8988T (cell line): ENCODE results near the gene IGF1.

Experiments
- DNase-seq: peaks from one replicate; pipeline ENCODE4 v3.0.0; 2011

IGF1 gene

DNA sequence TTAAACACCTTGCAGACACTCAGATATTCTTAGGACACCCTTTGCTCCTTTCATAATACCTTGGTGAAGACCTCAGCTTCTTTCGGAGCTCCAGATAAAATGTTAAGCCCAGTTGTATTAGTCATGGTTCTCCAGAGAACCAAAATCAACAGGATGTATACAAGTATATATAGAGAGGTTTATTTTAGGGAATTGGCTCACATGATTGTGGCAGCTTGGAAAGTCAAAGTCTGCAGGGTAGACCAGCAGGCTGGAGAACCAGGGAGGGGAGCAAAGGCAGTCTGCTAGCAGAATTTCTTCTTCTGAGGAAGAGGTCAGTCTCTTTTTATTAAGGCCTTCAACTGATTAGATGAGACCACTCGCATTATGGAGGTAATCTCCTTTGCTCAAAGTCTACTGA, 6.9 kb upstream of the IGF1 start:
- no peak for DNase-seq

- no peak for DNase-seq
Observed at GRCh38 chr12:102486153-102486552, 5.8 kb upstream of the IGF1 start.

DNA sequence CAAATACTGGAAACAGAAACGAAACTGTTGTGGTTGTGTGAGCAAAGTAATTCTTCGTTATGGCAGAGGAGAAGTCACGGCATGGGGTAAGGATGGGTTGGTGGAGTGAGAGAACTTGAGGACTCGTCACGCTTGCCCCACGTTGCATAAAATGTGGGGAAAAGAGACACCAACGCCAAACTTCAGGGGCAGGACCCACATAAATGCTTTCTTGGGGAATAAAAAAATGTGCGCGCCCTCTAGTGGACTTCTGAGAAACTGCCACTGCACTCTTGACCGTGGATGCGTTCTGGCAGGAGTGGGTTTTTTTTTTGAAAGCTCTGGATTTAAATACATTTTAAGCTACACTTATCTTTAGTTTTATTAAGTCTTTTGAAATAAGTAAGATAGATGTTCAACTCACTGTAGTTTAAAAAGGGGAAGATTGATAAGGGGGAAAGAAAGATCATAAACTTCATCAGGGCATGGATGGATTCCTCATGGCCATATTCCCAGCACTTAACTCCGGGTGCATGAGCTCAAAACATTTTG, 4.1 kb upstream of the IGF1 start:
- peak; percentile 11 for DNase-seq

DNA sequence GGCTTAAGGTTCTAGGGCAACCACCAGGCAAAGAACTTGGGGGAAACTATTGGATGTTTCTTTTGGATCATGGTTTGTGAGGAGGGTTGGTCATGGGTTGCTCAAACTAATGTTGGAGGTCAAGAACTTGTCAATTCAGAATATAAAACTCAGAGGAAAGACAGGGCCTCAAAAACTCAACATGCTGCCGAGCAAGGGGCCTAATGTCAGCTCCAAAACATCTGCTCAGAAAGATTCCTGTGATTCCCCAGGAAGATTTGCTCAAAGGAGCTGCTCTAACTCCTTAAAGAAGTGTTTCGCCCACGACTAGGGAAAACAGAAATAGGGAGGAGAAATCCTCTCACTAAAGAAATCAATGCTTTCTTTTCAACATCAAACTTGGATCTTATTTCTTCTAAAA, 3.7 kb upstream of the IGF1 start:
- no peak for DNase-seq

GRCh38 chr12:102483466-102483865, 3.1 kb upstream of the IGF1 start:
- DNase-seq: no peak

DNA sequence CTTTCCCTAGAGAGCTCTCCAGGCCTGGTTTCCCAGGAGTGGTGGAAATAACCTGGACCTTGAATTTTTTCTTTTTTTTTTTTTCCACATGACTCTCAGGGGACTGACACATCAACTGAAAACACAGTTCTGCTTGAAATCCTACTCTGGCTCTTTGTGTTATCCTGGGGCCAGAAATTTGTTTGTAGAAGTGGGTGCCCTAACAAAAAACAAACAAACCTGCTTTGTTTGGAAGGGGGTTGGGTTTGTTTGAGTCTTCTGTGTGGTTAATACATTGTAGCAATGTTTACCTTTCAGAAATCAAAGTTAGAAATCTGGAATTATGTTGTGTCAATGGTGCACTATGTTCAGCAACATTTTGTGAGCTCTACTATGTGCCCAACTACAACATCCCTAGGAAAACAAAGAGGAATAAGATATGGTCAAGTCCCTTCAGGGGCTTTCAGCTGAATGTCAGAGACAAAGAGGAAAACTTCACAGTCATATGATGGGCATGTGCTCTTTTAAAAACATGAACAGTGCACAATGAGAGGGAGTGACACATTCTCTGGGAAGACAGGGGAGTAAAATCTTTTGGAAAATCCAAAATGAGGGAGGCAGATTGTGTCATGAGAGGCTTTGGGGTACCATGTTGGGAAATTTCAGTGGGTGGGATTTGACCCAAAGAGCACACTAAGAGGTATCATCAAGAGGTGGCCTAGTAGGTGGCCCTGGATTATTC, 1.5 kb upstream of the IGF1 start:
- no peak for DNase-seq

- no peak for DNase-seq
Observed at GRCh38 chr12:102479939-102480338, 424 bp downstream of the IGF1 start.

- DNase-seq: no peak
Observed at GRCh38 chr12:102479099-102479885, 1.1 kb downstream of the IGF1 start.

DNA sequence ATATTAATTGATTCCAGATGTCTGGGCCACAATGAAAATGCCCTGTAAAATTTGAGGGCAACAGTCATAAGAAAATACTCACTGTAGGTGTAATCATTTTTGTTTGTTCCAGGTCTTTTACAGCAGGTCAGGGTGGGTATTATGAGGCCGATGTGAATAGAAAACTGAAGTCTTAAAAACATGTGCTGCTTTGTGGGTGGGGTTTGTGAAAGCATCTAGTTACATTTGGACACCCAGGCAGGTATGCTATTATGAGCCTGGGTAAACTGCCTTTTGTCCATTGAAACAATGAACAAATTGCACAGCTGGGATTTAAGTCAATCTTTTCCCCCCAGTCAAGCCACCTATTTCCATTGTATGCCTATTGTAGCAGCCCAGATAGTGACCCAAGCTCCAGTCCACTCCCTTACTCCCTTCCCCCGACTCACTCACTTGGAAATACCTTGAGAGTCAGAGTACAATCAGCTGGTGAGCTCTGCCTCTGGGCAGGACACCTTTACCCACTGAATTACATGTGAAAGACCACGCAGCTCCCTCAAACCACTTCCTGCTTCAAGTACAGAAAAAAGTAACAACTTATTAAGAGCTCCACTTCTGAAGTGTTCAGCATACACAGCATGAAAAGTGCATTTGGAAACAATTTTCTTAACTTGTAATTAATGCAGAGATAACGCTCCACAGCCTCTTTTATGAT, 1.8 kb downstream of the IGF1 start:
- no peak for DNase-seq

DNA sequence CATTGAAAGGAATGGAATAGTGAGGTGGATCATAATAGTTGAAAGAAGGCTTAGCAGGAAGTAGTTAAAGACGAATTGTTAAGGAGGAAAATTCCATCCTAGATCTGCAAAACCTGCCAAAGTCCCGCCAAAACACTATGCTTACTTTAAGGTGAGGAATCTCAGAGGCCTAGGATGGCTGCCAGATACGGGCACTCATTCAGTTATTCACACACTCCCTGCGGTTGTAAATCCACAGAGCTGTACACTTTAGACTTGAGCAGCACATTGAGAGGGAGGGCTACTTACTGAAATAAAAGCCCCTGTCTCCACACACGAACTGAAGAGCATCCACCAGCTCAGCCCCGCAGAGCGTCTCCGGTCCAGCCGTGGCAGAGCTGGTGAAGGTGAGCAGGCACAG, 5.0 kb downstream of the IGF1 start:
- no peak for DNase-seq

DNA sequence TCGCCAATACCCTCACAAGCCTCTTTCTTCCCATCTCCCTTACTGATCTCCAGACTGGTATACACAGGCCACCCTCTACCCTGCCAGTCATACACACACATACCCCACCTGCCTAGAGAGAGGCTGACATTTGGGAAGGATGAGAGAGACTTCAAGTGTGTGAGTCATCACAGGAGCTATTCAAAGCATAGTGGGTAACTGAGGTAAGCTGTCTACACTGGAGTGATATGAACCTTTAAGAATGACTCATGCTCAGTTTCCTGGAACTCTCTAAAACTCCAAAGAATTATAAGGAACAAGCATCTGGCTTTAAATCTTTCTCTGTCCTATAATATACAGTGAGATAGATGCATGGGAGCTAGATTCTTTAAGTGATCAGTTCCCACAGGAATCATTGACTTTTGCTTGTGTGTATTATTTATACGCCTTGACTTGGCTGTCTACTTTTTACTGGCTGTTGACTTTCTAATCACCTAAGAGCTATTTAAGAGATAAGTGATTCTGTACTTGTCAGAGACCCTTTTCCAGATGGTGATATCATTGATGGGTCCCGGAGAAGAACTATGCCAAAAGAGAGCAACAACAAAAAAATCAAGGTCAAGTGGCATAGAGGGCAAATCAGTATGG, 5.8 kb downstream of the IGF1 start:
- no peak for DNase-seq

GRCh38 chr12:102472496-102472895, 7.9 kb downstream of the IGF1 start:
- no peak for DNase-seq

- no peak for DNase-seq
Observed at GRCh38 chr12:102471556-102471955, 8.8 kb downstream of the IGF1 start.

GRCh38 chr12:102470945-102471344, 9.4 kb downstream of the IGF1 start:
- DNase-seq: no peak

DNA sequence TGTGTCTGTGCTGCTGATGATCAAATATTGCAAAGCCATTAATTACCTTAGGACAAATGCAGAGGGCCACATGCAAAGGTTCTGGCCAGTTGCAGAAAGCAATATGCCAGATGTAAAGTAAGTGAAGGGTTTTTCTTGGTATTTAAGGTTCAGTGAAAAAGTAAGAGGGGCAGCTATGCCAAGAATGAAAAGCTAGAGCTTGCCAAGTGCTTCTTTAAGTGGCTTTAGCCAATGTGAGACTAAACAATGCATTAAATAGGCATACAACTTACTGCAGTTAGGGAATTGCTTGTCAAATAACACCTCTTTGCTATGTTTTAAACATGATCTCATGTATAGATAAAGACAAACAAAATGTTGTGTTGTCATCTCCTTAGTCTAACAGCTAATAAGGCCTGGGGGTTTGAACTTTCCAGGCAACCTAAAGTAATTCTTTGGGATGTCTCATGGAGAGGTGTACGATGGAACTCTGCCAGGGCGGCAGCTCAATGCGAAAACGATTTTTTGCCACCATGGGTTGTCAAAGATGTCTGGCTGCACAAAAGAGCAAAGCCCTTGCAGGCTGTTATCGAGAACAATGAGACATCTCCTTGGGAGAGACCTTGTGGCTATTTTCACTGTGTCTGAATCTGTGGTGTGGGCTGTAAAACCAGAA, 12.0 kb downstream of the IGF1 start:
- DNase-seq: no peak

DNA sequence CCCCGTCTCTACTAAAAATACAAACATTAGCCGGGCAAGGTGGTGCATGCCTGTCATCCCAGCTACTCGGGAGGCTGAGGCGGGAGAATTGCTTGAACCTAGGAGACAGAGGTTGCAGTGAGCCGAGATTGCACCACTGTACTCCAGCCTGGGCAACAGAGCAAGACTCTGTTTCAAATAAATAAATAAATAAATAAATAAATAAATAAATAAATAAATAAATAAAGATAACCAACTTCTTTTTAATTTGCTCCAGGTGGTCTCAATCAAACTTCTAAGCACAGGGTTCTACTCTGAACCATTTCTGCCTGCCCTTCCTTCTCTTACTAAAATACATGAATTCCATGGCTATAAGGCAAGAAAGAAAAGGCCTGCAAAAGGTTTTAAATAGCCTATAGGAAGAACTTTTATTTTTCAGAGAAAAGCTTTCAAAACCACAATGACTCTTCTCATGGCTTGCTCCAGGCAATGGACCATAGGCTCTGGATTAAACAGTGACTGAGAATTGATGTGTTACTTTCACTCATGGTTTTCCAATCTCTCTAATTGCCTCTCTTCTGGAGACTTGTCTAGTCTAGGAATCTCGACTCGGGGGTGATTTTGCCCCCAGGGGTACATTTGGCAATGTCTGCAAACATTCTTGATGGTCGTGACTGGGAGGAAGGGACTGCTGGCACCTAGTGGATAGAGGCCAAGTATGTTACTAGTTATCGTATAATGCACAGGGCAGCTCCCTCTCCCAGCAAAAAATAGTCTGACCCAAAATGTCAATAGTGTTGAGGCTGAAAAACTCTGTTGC, 14.4 kb downstream of the IGF1 start:
- no peak for DNase-seq

- DNase-seq: no peak
Observed at GRCh38 chr12:102463659-102464249, 16.6 kb downstream of the IGF1 start.

GRCh38 chr12:102462795-102463465, 17.4 kb downstream of the IGF1 start:
- DNase-seq: no peak

GRCh38 chr12:102462386-102462785, 18.0 kb downstream of the IGF1 start:
- no peak for DNase-seq

- no peak for DNase-seq
Observed at GRCh38 chr12:102461501-102461900, 18.9 kb downstream of the IGF1 start.

DNA sequence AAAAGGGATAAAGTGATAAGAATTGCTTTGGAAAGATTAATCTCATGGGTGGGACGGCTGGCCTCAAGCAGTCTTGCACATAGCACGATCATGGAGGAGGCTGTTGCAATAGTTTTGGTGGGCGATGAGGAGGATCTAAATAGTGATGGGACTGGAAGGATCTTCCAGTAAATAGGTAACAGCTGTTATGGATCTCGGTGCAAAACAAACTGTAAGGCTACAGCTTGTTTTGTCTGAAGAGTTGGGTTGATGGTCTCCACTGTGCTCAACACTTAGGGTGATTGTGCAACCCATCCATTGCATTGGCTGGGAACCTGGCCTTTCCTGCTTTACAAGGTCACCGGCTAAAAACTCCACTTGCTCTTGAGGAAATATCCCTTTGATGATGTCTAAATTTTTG, 21.0 kb downstream of the IGF1 start:
- no peak for DNase-seq
